Hindlimb muscle (tissue), 1 donor: ENCODE measurements around the gene ABCG5. TPM values are rescaled to one million over a fixed set of nuclear protein-coding genes. Genes with fewer than 3 reads are reported as not detected.

ENCODE experiments used
- polyA plus RNA-seq: library from polyadenylated mRNA; unstranded; fragments of 120-200 nt; gene quantifications from one replicate; pipeline ENCODE4 v1.2.1, GENCODE V29; 2013; ENCODE audit not compliant: insufficient read length

ABCG5 gene
- polyA plus RNA-seq, 1 donor, result not detected

Other genes starting within 250 kb of the ABCG5 start
- 22.3 TPM for gene THADA, start 242.8 kb downstream of the ABCG5 start, polyA plus RNA-seq
- gene PLEKHH2, start 201.6 kb downstream of the ABCG5 start, polyA plus RNA-seq, result 5.6 TPM
- 1.3 TPM for gene C1GALT1C1L, start 162.4 kb downstream of the ABCG5 start, polyA plus RNA-seq
- gene DYNC2LI1, start 64.8 kb downstream of the ABCG5 start, polyA plus RNA-seq, result 14.9 TPM
- 0.10 TPM for gene ABCG8, start 132 bp upstream of the ABCG5 start, polyA plus RNA-seq
- gene LRPPRC, start 157.2 kb upstream of the ABCG5 start, polyA plus RNA-seq, result 77.8 TPM